Nephron progenitor cell (in vitro differentiated cells): Measurements from ENCODE around the gene COPS8.

Experiments
- DNase-seq: peaks from one replicate; pipeline ENCODE4 v3.0.0; 2021
- H3K27ac Mint-ChIP-seq: 2 replicates; pipeline ENCODE4 v1.8.0; 2021; ENCODE audit warnings: mild to moderate bottlenecking, moderate library complexity, mixed read lengths
- H3K27me3 Mint-ChIP-seq: 2 replicates; pipeline ENCODE4 v1.8.0; 2021; ENCODE audit warnings: mild to moderate bottlenecking, low read depth, mixed read lengths; ENCODE audit not compliant: poor library complexity
- H3K36me3 Mint-ChIP-seq: 2 replicates; pipeline ENCODE4 v1.8.0; 2021; ENCODE audit warnings: low read depth, mixed read lengths
- H3K4me1 Mint-ChIP-seq: 2 replicates; pipeline ENCODE4 v1.8.0; 2021; ENCODE audit warnings: mixed read lengths
- H3K4me3 Mint-ChIP-seq: 2 replicates; pipeline ENCODE4 v1.8.0; 2021; ENCODE audit warnings: mild to moderate bottlenecking, moderate library complexity, mixed read lengths
- H3K9me3 Mint-ChIP-seq: 2 replicates; pipeline ENCODE4 v1.8.0; 2021; ENCODE audit warnings: mild to moderate bottlenecking, moderate library complexity, mixed read lengths
- TF ChIP-seq, protein P1 (sequence below): fragments of 200-600 bp; sonication (generic); IDR thresholded peaks from 2 replicates; pipeline ENCODE4 v1.5.0; 2021; ENCODE audit warnings: antibody characterized with exemption

Gene COPS8

DNA sequence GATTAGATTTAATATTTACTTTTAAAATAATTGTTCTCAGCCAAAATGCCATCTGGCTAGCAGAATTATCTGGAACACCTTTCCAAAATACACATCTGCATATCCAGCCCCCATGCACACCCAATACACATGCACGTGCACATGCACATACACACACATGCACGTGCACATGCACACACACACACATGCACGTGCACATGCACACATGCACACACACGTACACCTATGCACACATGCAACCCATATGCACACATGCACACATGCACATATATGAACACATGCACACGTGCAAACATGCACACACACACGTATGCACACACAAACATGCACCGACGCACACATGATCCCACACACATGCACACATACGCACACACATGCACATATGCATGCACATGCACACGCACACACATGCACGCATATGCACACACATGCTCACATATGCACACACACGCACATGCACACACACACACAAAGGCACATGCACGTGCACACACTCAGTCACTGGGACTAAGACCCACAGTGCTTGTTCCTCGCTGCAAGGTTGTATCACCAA is 53.5 kb downstream of the COPS8 start:
- Mint-ChIP-seq H3K27ac (no peak overlapping the region), H3K36me3 (no peaks in the 10 kb centered on the region), H3K27me3 (peaks cover 9% of the 10 kb centered on the region), H3K9me3 (no peaks in the 10 kb centered on the region), H3K4me1 (peaks cover 7% of the 10 kb centered on the region), H3K4me3 (no peak overlapping the region)
- DNase-seq, result no peak
- TF ChIP-seq, protein P1, sequence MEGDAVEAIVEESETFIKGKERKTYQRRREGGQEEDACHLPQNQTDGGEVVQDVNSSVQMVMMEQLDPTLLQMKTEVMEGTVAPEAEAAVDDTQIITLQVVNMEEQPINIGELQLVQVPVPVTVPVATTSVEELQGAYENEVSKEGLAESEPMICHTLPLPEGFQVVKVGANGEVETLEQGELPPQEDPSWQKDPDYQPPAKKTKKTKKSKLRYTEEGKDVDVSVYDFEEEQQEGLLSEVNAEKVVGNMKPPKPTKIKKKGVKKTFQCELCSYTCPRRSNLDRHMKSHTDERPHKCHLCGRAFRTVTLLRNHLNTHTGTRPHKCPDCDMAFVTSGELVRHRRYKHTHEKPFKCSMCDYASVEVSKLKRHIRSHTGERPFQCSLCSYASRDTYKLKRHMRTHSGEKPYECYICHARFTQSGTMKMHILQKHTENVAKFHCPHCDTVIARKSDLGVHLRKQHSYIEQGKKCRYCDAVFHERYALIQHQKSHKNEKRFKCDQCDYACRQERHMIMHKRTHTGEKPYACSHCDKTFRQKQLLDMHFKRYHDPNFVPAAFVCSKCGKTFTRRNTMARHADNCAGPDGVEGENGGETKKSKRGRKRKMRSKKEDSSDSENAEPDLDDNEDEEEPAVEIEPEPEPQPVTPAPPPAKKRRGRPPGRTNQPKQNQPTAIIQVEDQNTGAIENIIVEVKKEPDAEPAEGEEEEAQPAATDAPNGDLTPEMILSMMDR, result no peak

DNA sequence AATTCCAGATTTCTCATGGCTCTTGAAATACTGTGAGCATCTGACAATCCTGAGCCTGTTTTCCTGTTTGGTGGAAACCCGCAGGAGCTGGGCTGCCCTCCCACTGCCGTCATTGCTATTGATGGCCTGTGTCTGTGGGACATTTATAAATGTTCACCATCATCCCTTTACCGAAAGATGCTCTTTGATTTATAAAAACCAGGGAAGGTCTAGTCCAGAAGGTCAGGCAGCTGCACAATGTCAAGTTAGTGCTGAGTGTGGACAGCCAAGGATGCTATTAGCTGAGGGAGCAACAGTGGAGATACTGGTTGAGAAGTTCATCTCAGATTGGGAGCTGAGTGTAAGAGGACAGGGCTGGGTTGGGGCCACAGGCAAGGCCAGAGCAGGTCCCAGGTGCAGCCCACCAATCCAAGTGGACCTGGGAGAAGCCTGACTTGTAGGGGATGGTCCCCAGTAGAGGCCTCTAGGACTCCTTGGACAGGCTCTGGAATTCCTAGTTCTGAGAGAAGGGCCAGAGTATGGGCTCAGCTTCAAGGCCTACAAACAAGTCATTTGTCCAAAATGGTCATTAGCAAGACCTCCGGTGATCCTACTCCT is 55.1 kb downstream of the COPS8 start:
- Mint-ChIP-seq H3K9me3 (peaks cover 7% of the 10 kb centered on the region), H3K27ac (no peak overlapping the region), H3K4me1 (peaks cover 7% of the 10 kb centered on the region), H3K4me3 (no peak overlapping the region), H3K27me3 (peaks cover 13% of the 10 kb centered on the region), H3K36me3 (no peaks in the 10 kb centered on the region)
- no peak for DNase-seq
- TF ChIP-seq, protein P1, result no peak

DNA sequence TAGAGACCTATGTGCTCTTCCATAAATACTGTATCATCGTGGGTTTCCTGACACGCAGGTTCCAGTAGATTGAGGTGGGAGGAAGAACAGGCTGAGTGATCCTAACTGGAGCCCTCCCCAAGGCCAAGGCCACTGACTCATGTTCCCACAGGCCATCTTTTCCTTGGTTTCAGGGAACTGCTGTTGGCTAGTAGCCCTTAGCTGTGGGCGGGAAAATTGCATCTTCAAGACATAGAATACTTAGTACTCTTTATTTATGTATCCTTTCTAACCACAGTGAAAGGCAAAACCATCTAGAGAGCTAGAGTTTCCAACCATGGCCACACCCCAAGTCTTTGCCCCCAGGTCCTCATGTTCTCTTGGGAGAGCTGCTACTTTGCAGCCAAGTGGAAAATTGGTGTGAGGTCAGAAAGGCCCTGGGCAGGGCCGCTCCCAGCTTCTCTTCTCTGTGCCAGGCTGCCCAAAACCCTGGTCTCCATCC is 55.9 kb downstream of the COPS8 start:
- H3K27ac Mint-ChIP-seq, result no peak overlapping the region
- TF ChIP-seq, protein P1, result no peak
- peaks cover 8% of the 10 kb centered on the region for H3K36me3 Mint-ChIP-seq
- peaks cover 15% of the 10 kb centered on the region for H3K9me3 Mint-ChIP-seq
- DNase-seq, result no peak
- no peak overlapping the region for H3K4me3 Mint-ChIP-seq
- H3K4me1 Mint-ChIP-seq, result peaks cover 7% of the 10 kb centered on the region
- peaks cover 13% of the 10 kb centered on the region for H3K27me3 Mint-ChIP-seq

DNA sequence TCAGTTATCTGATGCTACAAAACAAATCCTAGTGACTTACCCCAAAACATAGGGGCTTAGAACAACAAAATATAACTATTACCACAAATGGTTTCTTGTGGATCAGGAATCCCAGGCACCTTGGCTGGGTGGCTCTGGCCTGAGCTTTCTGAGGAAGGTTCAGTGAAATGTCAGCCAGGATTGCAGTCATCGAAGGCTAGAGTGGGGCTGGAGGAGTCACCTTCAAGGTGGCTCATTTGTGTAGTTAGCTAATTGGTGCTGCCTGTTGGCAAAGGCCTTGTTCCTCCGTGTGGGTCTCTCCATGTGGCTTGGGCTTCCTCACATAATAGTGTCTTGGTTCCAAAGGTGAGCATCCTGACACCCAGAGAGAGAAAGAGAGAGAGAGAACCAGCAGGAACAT is 57.4 kb downstream of the COPS8 start:
- Mint-ChIP-seq H3K36me3 (peaks cover 18% of the 10 kb centered on the region), H3K27me3 (peaks cover 13% of the 10 kb centered on the region), H3K4me1 (peaks cover under 1% of the 10 kb centered on the region), H3K9me3 (peaks cover 28% of the 10 kb centered on the region), H3K27ac (no peak overlapping the region), H3K4me3 (no peak overlapping the region)
- TF ChIP-seq, protein P1, result no peak
- DNase-seq, result no peak

DNA sequence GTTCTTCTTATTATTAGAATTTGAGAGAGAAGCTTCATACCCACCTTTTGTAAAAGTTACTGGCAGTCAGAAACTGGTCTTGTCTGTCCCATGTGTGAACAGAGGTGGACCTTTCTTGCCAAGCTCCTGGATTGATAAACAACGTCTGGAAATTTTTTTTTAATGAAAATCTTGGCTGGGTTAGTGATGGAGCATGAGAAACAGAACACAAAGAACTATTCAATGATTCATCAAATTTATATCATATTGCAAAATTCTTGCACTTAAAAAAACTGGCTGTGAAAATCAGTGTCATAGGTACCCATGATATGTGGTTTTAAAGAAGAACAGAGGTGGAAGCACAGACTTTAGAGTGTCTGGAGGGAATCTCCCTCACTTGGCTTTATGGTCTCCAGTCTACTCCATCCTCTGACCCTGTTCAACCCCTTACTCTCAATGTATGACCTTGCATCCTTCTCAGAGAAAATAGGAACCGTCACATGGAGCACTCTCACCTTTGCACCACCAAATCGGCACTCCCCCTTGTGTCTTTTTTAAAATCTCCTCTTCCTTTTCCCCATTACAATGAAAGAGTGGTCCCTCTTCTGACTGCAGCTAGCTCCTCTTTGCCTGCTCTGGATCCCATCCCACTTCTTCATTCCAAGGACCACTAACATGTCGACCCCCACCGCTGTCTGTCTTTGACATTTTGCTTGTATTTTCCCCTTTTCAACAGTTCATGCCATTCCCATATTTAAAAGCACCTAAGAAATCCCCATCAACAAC is 58.2 kb downstream of the COPS8 start:
- Mint-ChIP-seq H3K4me1 (peaks cover under 1% of the 10 kb centered on the region), H3K36me3 (peaks cover 20% of the 10 kb centered on the region), H3K9me3 (peaks cover 35% of the 10 kb centered on the region)

More for the DNA sequence above, 58.2 kb downstream of the COPS8 start:
- Mint-ChIP-seq H3K27ac (no peak overlapping the region), H3K27me3 (peaks cover 13% of the 10 kb centered on the region), H3K4me3 (no peak overlapping the region)
- TF ChIP-seq, protein P1, result no peak
- DNase-seq, result no peak
